Esophagus muscularis mucosa (tissue), 4 donors: ENCODE measurements around the gene NTM. TPM values are rescaled to one million over a fixed set of nuclear protein-coding genes. Genes with fewer than 3 reads are reported as not detected.
A peak's percentile ranks its signal among the peaks of the same experiment; 100 is the strongest.

Experiments used
- DNase-seq: peaks from one replicate; pipeline ENCODE4 v3.0.0-alpha.2; 2017; ENCODE audit errors: extremely low spot score
- H3K27ac ChIP-seq, 4 donors: fragments of 200-600 bp; sonication (generic); replicated peaks in 1 of 4; 1 replicate in 3 of 4; 2 replicates in 1 of 4; pipeline ENCODE4 v1.5.1; 2016 to 2019; ENCODE audit warnings: mild to moderate bottlenecking in 1 of 4
- H3K27me3 ChIP-seq, 4 donors: fragments of 200-600 bp; sonication (generic); one replicate each; pipeline versions ENCODE4 v1.5.1 to v1.6.0; 2016 to 2019
- H3K36me3 ChIP-seq, 4 donors: fragments of 200-600 bp; sonication (generic); one replicate each; pipeline ENCODE4 v1.5.1; 2016 to 2019
- H3K4me1 ChIP-seq, 4 donors: fragments of 200-600 bp; sonication (generic); one replicate each; pipeline ENCODE4 v1.5.1; 2016 to 2019
- H3K4me3 ChIP-seq, 4 donors: fragments of 200-600 bp; sonication (generic); 1 replicate in 2 of 4; 2 replicates in 2 of 4; pipeline ENCODE4 v1.5.1; 2016 to 2019; ENCODE audit warnings: mild to moderate bottlenecking in 4 of 4, moderate library complexity in 1 of 4
- H3K9me3 ChIP-seq, 4 donors: fragments of 200-600 bp; sonication (generic); 1 replicate in 3 of 4; 2 replicates in 1 of 4; pipeline ENCODE4 v1.5.1; 2016 to 2019
- CTCF ChIP-seq, 3 experiments: fragments of 200-600 bp in 2 of 3; fragments of 450-650 bp in 1 of 3; sonication (generic) in 2 of 3; IDR thresholded peaks; one replicate each; pipeline ENCODE4 v1.5.1; 2017 to 2019; ENCODE audit warnings: antibody characterized with exemption in 3 of 3, mild to moderate bottlenecking in 2 of 3, moderate library complexity in 1 of 3
- EP300 ChIP-seq: sonication (generic); formaldehyde crosslinking; IDR thresholded peaks from one replicate; pipeline ENCODE4 v1.6.1; 2017; ENCODE audit warnings: antibody characterized with exemption
- POLR2A ChIP-seq: fragments of 450-650 bp; IDR thresholded peaks from one replicate; pipeline ENCODE4 v1.6.1; 2017; ENCODE audit warnings: antibody characterized with exemption, moderate library complexity, mild to moderate bottlenecking, low read depth
- POLR2AphosphoS5 ChIP-seq, 2 donors: sonication (generic); formaldehyde crosslinking; IDR thresholded peaks; one replicate each; pipeline ENCODE4 v1.6.1; 2017; ENCODE audit warnings: antibody characterized with exemption in 2 of 2
- WGBS: methylation state at CpG from one replicate; pipeline ENCODE4 v1.1.5; 2018; 5-methylcytosine and 5-hydroxymethylcytosine counted together
- intact Hi-C: fragments of 100-400 bp; cut with DNase I; formaldehyde crosslinking; loops from one replicate; pipeline ENCODE4 v1.15.1; 2023
- total RNA-seq, 4 donors: library from RNA; depleted of rRNA; stranded (reverse); fragments of >200 nt; gene quantifications; one replicate each; pipeline versions ENCODE4 v1.1.0 to v1.2.1, GENCODE V29; 2016

The NTM gene
- total RNA-seq, 4 donors from 2014 or later: 5.6 to 25.3 (median 8.3) TPM

DNA sequence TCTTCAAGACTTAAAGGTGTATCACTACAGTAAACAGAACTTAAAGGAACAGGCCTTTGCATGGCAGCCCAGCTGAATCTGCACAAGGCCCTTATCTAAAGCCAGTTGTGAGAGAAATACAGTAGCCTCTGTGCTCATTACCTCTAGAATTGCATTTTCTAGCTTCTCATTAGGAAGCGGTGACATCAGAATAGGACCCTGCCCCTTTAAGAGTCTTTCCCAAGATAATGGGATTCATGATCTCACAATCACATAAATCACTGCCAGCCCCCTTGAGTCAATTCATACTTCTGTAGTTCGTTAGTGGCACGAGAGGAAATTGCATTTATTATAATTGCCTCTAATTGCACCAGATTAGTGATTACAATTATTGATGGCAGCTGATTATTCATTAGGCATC, 170.3 kb downstream of the NTM start:
- intact Hi-C loops: no loop called here
- peaks cover 0 to 31% (median 0%) of the 10 kb centered on the region in 4 donors for H3K27me3 ChIP-seq
- H3K27ac ChIP-seq: no peak overlapping the region
- TF ChIP-seq POLR2A (no peak), POLR2AphosphoS5 (IDR thresholded peaks at IDR 0.05) (no peak), EP300 (no peak), CTCF (IDR thresholded peaks at IDR 0.05) (no peak)
- no peak for DNase-seq
- no peaks in the 10 kb centered on the region for H3K36me3 ChIP-seq
- 88% methylated on average over 3 of the region's 3 CpGs for WGBS
- H3K4me3 ChIP-seq: no peak overlapping the region
- H3K4me1 ChIP-seq: no peaks in the 10 kb centered on the region
- peaks cover 0 to 9% (median 3%) of the 10 kb centered on the region in 4 donors for H3K9me3 ChIP-seq

GRCh38 chr11:131543389-131544025, 173.1 kb downstream of the NTM start:
- TF ChIP-seq POLR2AphosphoS5 (IDR thresholded peaks at IDR 0.05): no peak
- no peak for TF ChIP-seq CTCF (IDR thresholded peaks at IDR 0.05)
- TF ChIP-seq POLR2A: no peak
- TF ChIP-seq EP300: no peak
- WGBS: 67% methylated on average over 8 of the region's 8 CpGs
- Histone ChIP-seq H3K36me3 (no peaks in the 10 kb centered on the region), H3K4me1 (no peaks in the 10 kb centered on the region), H3K9me3 (peaks cover 0 to 9% (median 3%) of the 10 kb centered on the region in 4 donors), H3K27ac (no peak overlapping the region), H3K4me3 (no peak overlapping the region), H3K27me3 (peaks cover 0 to 25% (median 0%) of the 10 kb centered on the region in 4 donors)
- intact Hi-C loops: no loop called here
- no peak for DNase-seq

- no peaks in the 10 kb centered on the region for H3K36me3 ChIP-seq
- H3K4me1 ChIP-seq: no peaks in the 10 kb centered on the region
- H3K27ac ChIP-seq: no peak overlapping the region
- H3K9me3 ChIP-seq: peaks cover 0 to 9% (median 3%) of the 10 kb centered on the region in 4 donors
- H3K4me3 ChIP-seq: no peak overlapping the region
- no peak for DNase-seq
- H3K27me3 ChIP-seq: peaks cover 0 to 18% (median 0%) of the 10 kb centered on the region in 4 donors
- intact Hi-C loops: no loop called here
- no peak for TF ChIP-seq POLR2AphosphoS5 (IDR thresholded peaks at IDR 0.05)
- no peak for TF ChIP-seq CTCF (IDR thresholded peaks at IDR 0.05)
- no peak for TF ChIP-seq POLR2A
- no peak for TF ChIP-seq EP300
- 46% methylated on average over 9 of the region's 9 CpGs for WGBS
Measured at GRCh38 chr11:131544591-131544990, 174.2 kb downstream of the NTM start.

DNA sequence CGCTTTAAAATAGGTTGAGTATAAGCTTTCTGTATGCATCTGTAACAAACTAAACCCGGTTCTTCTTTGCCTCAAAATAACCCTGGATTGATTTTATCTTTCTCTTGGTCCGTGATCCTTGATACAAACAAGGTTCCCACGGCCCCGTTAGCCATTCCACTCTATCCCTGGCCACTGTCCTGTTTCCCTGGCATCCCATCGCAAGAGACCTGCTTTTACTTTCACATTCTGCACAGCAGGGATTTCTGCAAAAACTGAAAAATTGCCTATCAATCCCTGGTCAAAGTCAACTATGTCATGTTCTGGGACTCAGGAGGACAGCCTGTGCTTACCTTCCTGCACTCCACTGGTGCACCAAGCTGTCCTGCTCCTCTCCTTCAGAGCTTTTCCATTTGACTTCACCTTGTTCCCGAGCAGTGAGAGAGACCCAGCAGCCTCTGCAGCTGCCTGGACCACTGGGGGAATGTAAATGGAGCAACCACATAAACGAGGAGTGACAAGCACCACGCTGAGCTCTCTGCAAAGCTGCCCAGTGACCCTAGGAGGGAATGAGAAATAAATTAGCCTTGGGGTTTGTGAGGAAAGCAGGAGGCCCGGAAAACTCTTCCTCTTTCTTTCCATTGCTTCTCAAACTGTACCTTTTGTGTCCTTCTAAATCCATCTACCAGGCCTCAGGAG, 175.9 kb downstream of the NTM start:
- Histone ChIP-seq H3K27ac (no peak overlapping the region), H3K4me1 (no peaks in the 10 kb centered on the region), H3K9me3 (peaks cover 0 to 3% (median under 1%) of the 10 kb centered on the region in 4 donors), H3K36me3 (no peaks in the 10 kb centered on the region), H3K4me3 (peak overlapping the region in 2 of 4 donors; percentile 0 to 45), H3K27me3 (peaks cover 0 to 20% (median 0%) of the 10 kb centered on the region in 4 donors)
- 60% methylated on average over 10 of the region's 10 CpGs for WGBS
- DNase-seq: no peak
- TF ChIP-seq CTCF (IDR thresholded peaks at IDR 0.05) (no peak), EP300 (no peak), POLR2AphosphoS5 (IDR thresholded peaks at IDR 0.05) (no peak), POLR2A (no peak)
- intact Hi-C loops: no loop called here
